KMS-11 (cell line): ENCODE data around the gene PROX2.

Source experiments
- H2AFZ ChIP-seq: fragments of 200-600 bp; sonication (generic); 2 replicates; pipeline ENCODE4 v1.6.1; 2016; ENCODE audit warnings: antibody characterized with exemption, mixed run types, low read depth
- H3K27ac ChIP-seq: fragments of 200-600 bp; sonication (generic); 2 replicates; pipeline ENCODE4 v1.6.1; 2016; ENCODE audit warnings: mild to moderate bottlenecking, mixed run types
- H3K27me3 ChIP-seq: fragments of 200-600 bp; sonication (generic); 2 replicates; pipeline ENCODE4 v1.6.1; 2017; ENCODE audit warnings: mild to moderate bottlenecking, low read depth, mixed run types, moderate library complexity; ENCODE audit not compliant: insufficient read depth
- H3K36me3 ChIP-seq: fragments of 200-600 bp; sonication (generic); 2 replicates; pipeline ENCODE4 v1.6.1; 2017; ENCODE audit warnings: mild to moderate bottlenecking, mixed run types; ENCODE audit not compliant: insufficient read depth
- H3K4me1 ChIP-seq: fragments of 200-600 bp; sonication (generic); 2 replicates; pipeline ENCODE4 v1.6.1; 2016; ENCODE audit warnings: mild to moderate bottlenecking, low read depth, mixed run types; ENCODE audit not compliant: poor library complexity, severe bottlenecking
- H3K4me2 ChIP-seq: fragments of 200-600 bp; sonication (generic); 2 replicates; pipeline ENCODE4 v1.7.0; 2016; ENCODE audit warnings: mild to moderate bottlenecking, mixed run types
- H3K4me3 ChIP-seq: fragments of 200-600 bp; sonication (generic); IDR thresholded peaks from 2 replicates; pipeline ENCODE4 v1.6.1; 2017; ENCODE audit warnings: low read depth, low read length, mixed read lengths; ENCODE audit not compliant: insufficient read depth
- H3K79me2 ChIP-seq: fragments of 200-600 bp; sonication (generic); 2 replicates; pipeline ENCODE4 v1.6.1; 2016; ENCODE audit warnings: low read depth, mixed run types; ENCODE audit not compliant: insufficient read depth
- H3K9ac ChIP-seq: fragments of 200-600 bp; sonication (generic); 2 replicates; pipeline ENCODE4 v1.6.1; 2016; ENCODE audit warnings: mild to moderate bottlenecking, mixed run types
- H4K20me1 ChIP-seq: fragments of 200-600 bp; sonication (generic); 2 replicates; pipeline ENCODE4 v1.6.1; 2016; ENCODE audit warnings: mild to moderate bottlenecking, mixed run types; ENCODE audit not compliant: insufficient read depth
- TF ChIP-seq, protein P1 (sequence below): fragments of 200-600 bp; sonication (generic); conservative IDR thresholded peaks from 2 replicates; pipeline ENCODE4 v1.6.1; 2017; ENCODE audit warnings: low read depth, mild to moderate bottlenecking, antibody characterized with exemption, low read length, moderate library complexity, mixed read lengths

Gene PROX2, protein sequence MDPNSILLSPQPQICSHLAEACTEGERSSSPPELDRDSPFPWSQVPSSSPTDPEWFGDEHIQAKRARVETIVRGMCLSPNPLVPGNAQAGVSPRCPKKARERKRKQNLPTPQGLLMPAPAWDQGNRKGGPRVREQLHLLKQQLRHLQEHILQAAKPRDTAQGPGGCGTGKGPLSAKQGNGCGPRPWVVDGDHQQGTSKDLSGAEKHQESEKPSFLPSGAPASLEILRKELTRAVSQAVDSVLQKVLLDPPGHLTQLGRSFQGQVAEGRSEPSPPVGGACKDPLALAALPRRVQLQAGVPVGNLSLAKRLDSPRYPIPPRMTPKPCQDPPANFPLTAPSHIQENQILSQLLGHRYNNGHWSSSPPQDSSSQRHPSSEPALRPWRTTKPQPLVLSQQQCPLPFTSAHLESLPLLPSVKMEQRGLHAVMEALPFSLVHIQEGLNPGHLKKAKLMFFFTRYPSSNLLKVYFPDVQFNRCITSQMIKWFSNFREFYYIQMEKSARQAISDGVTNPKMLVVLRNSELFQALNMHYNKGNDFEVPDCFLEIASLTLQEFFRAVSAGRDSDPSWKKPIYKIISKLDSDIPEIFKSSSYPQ

DNA sequence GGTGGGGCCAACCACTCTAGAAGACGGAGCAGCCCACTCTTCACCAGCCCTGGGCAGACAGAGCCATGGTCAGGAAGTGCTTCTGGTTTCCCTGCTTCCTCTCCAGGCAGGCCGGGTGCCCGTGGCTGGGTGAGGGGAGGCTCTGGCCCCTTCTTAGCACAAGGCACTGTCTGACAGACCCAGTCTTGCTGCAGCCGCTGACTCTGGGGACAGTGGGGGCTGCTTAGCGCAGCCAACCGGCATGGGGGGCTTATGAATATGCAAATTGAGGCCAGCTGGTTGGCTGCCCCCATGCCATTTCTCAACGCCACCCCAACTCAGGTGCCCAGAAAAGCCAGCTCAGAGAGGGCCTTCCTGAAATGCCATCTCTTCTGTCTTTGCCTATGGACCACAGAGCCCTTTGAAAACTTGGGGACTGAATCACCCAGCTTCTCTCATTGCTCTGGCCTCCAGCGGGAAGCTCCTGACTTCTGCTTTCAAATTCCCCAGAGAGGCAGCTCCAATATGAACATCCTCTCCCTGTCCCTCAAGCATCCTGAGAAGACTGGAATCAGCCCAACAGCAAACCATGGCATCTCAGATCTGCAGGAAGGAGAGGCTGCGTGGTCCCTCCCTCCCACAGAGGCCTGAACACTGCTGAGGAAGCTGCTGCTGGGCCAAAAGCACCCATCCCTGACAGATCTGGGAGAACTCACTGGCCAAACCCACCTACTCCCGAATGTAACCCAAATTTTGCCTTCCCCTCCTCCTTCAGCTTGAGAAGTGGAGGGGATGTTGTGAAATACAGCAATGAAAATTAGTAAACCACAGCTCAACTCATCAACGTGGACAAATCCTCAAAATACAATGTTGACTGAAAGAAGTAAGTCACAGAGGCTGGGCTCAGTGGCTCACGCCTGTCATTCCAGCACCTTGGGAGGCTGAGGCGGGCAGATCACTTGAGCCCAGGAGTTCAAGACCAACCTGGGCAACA, at the start of gene PROX2:
TSS of gene PROX2 (minus strand) at position 205 of the 973 bp plus-strand sequence. CDS start 12,311 bp downstream, outside the sequence.
- no peak within 1 kb of the TSS for H3K9ac ChIP-seq
- no peak within 1 kb of the TSS for H2AFZ ChIP-seq
- H3K4me1 ChIP-seq: peaks cover 4% of the 10 kb centered on the region
- H3K27ac ChIP-seq: no peak within 1 kb of the TSS
- H3K27me3 ChIP-seq: no peaks in the 10 kb centered on the region
- H3K79me2 ChIP-seq: no peaks in the 10 kb centered on the region
- no peak within 1 kb of the TSS for H3K4me2 ChIP-seq
- H3K4me3 ChIP-seq: no peak within 1 kb of the TSS
- TF ChIP-seq, protein P1, sequence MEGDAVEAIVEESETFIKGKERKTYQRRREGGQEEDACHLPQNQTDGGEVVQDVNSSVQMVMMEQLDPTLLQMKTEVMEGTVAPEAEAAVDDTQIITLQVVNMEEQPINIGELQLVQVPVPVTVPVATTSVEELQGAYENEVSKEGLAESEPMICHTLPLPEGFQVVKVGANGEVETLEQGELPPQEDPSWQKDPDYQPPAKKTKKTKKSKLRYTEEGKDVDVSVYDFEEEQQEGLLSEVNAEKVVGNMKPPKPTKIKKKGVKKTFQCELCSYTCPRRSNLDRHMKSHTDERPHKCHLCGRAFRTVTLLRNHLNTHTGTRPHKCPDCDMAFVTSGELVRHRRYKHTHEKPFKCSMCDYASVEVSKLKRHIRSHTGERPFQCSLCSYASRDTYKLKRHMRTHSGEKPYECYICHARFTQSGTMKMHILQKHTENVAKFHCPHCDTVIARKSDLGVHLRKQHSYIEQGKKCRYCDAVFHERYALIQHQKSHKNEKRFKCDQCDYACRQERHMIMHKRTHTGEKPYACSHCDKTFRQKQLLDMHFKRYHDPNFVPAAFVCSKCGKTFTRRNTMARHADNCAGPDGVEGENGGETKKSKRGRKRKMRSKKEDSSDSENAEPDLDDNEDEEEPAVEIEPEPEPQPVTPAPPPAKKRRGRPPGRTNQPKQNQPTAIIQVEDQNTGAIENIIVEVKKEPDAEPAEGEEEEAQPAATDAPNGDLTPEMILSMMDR: no peak
- H3K36me3 ChIP-seq: no peaks in the 10 kb centered on the region
- H4K20me1 ChIP-seq: no peaks in the 10 kb centered on the region

DNA sequence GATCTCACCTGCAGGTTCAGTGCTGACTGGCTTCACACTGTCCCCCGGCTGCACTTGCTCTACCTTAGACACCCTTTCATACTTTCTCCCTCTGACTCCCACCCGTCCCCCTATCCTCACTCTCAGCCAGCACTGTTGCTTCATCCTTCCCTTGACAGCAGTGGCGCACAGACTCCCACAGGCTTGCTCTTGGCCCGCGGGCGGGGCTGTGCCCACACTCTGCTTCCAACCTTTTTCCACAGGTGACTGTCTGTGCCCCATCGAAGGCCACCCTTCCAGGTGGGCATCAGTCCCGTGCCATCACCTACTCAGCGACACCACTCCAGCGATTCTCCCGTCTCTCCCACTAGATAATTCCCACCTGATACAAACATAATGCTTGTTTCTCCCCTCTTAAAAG, 48.1 kb upstream of the PROX2 start:
- Histone ChIP-seq H3K4me1 (no peaks in the 10 kb centered on the region), H3K9ac (no peak overlapping the region), H3K27me3 (no peaks in the 10 kb centered on the region), H3K36me3 (no peaks in the 10 kb centered on the region), H4K20me1 (no peaks in the 10 kb centered on the region), H3K27ac (no peak overlapping the region), H3K4me2 (no peak overlapping the region), H2AFZ (peak overlapping the region; percentile 61; the same call in 1 of the 2 replicates), H3K79me2 (no peaks in the 10 kb centered on the region), H3K4me3 (no peak overlapping the region)
- TF ChIP-seq, protein P1: no peak

DNA sequence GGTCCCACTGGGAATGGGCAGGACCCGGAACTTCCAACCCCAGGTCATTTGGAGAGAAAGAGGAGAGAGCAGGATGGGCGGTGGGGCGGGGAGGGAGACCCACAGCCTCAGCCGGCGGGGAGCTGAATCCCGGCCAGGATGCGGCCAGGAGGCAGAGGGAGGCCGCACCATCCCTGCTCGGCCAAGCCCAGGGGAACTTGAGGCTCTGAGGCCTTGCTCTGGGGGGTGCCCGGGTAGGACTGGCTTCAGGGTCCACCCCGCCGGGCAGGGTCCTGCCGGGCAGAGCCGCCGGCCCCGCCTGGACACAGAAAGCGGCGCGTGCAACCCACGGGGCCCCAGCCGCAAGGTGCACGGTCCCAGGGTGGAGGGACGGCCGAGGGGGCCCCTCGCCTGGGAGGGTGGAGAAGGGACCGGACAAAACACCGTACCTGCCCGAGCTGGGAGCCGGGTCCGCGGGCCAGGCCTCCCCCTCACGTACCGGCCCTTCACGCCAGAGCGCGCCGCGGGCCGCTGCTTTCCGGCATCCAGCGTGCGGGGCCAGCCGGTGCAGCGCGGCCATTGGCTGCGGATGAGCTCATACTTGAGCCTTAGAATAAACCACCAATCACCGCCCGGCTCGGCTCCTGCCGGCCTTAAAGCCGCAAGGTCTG, 46.9 kb upstream of the PROX2 start, which contains the start of gene RPS6KL1:
TSS of gene RPS6KL1 (minus strand) at position 509 of the 650 bp plus-strand sequence. CDS start 1,719 bp downstream, outside the sequence.
- Histone ChIP-seq H3K27ac (no peak within 1 kb of the TSS), H3K4me1 (no peaks in the 10 kb centered on the region), H3K36me3 (no peaks in the 10 kb centered on the region), H3K4me2 (peak within 1 kb of the TSS; percentile 84), H3K79me2 (no peaks in the 10 kb centered on the region), H2AFZ (peak within 1 kb of the TSS; percentile 67), H3K9ac (peak within 1 kb of the TSS; percentile 89), H4K20me1 (no peaks in the 10 kb centered on the region), H3K27me3 (no peaks in the 10 kb centered on the region), H3K4me3 (no peak within 1 kb of the TSS)
- TF ChIP-seq, protein P1: no peak
